MM.1S (cell line): ENCODE data around the gene AGBL4.

Source experiments
- DNase-seq: peaks from one replicate; pipeline ENCODE4 v3.0.0-alpha.2; 2015
- H2AFZ ChIP-seq: fragments of 300-600 bp; sonication (generic); 2 replicates; pipeline ENCODE4 v1.6.0; 2016; ENCODE audit warnings: antibody characterized with exemption, low read length
- H3F3A ChIP-seq: fragments of 300-600 bp; sonication (generic); 2 replicates; pipeline ENCODE4 v1.6.1; 2016; ENCODE audit warnings: mild to moderate bottlenecking, antibody characterized with exemption, low read length, moderate library complexity, mixed read lengths; ENCODE audit not compliant: insufficient read depth
- H3K27ac ChIP-seq: fragments of 300-600 bp; sonication (generic); 2 replicates; pipeline ENCODE4 v1.5.1; 2016; ENCODE audit warnings: mild to moderate bottlenecking, low read length
- H3K27me3 ChIP-seq: fragments of 300-600 bp; sonication (generic); replicated peaks from 2 replicates; pipeline ENCODE4 v1.6.0; 2016; ENCODE audit warnings: low read length; ENCODE audit not compliant: insufficient read depth
- H3K36me3 ChIP-seq: fragments of 300-600 bp; sonication (generic); replicated peaks from 2 replicates; pipeline ENCODE4 v1.6.1; 2016; ENCODE audit warnings: mild to moderate bottlenecking, low read length, mixed read lengths; ENCODE audit not compliant: insufficient read depth
- H3K4me1 ChIP-seq: fragments of 300-600 bp; sonication (generic); 2 replicates; pipeline ENCODE4 v1.6.1; 2016; ENCODE audit warnings: low read length, mixed read lengths
- H3K4me2 ChIP-seq: fragments of 300-600 bp; sonication (generic); 2 replicates; pipeline ENCODE4 v1.6.0; 2016; ENCODE audit warnings: low read depth, low read length
- H3K4me3 ChIP-seq: fragments of 300-600 bp; sonication (generic); 2 replicates; pipeline ENCODE4 v1.5.1; 2016; ENCODE audit warnings: low read length, mixed read lengths
- H3K79me2 ChIP-seq: fragments of 300-600 bp; sonication (generic); 2 replicates; pipeline ENCODE4 v1.6.1; 2016; ENCODE audit warnings: mixed run types, low read length, mixed read lengths
- H3K9ac ChIP-seq: fragments of 300-600 bp; sonication (generic); 2 replicates; pipeline ENCODE4 v1.6.1; 2016; ENCODE audit warnings: low read length, mixed read lengths
- H3K9me2 ChIP-seq: fragments of 300-600 bp; sonication (generic); replicated peaks from 2 replicates; pipeline ENCODE4 v1.6.1; 2016; ENCODE audit warnings: mild to moderate bottlenecking, low read length, mixed read lengths; ENCODE audit not compliant: insufficient read depth
- H3K9me3 ChIP-seq: fragments of 300-600 bp; sonication (generic); replicated peaks from 2 replicates; pipeline ENCODE4 v1.6.1; 2016; ENCODE audit warnings: mild to moderate bottlenecking, low read length, mixed read lengths; ENCODE audit not compliant: insufficient read depth
- H4K20me1 ChIP-seq: fragments of 300-600 bp; sonication (generic); 2 replicates; pipeline ENCODE4 v1.6.1; 2016; ENCODE audit warnings: mild to moderate bottlenecking, low read length, moderate library complexity, mixed read lengths; ENCODE audit not compliant: insufficient read depth
- CTCF ChIP-seq: fragments of 300-600 bp; sonication (generic); IDR thresholded peaks from 2 replicates; pipeline ENCODE4 v1.5.1; 2016; ENCODE audit warnings: antibody characterized with exemption, low read length, mixed read lengths
- EZH2 ChIP-seq: fragments of 300-600 bp; sonication (generic); optimal IDR thresholded peaks from 2 replicates; pipeline ENCODE3; 2017; ENCODE audit warnings: low read depth, mild to moderate bottlenecking, antibody characterized with exemption, low read length, mixed read lengths
- EZH2phosphoT487 ChIP-seq: fragments of 300-600 bp; sonication (generic); IDR thresholded peaks from 2 replicates; pipeline ENCODE4 v1.6.1; 2018; ENCODE audit warnings: antibody characterized with exemption, low read length

The AGBL4 gene

GRCh38 chr1:48684381-48684780 is 1339.4 kb downstream of the AGBL4 start:
- Histone ChIP-seq H3K36me3 (no peaks in the 10 kb centered on the region), H3K79me2 (no peaks in the 10 kb centered on the region), H3K4me1 (no peaks in the 10 kb centered on the region), H3K4me3 (no peak overlapping the region), H3F3A (no peaks in the 10 kb centered on the region), H2AFZ (no peak overlapping the region), H3K9me3 (no peaks in the 10 kb centered on the region), H3K9ac (no peak overlapping the region), H4K20me1 (no peaks in the 10 kb centered on the region), H3K4me2 (no peak overlapping the region), H3K27ac (no peak overlapping the region), H3K27me3 (no peaks in the 10 kb centered on the region), H3K9me2 (no peaks in the 10 kb centered on the region)
- TF ChIP-seq CTCF (no peak), EZH2 (no peak), EZH2phosphoT487 (no peak)
- DNase-seq, result no peak

GRCh38 chr1:48683839-48684238 is 1339.9 kb downstream of the AGBL4 start:
- H3K27ac ChIP-seq, result no peak overlapping the region
- H3F3A ChIP-seq, result no peaks in the 10 kb centered on the region
- H3K9me2 ChIP-seq, result no peaks in the 10 kb centered on the region
- no peaks in the 10 kb centered on the region for H4K20me1 ChIP-seq
- H2AFZ ChIP-seq, result no peak overlapping the region
- H3K27me3 ChIP-seq, result no peaks in the 10 kb centered on the region
- no peak for TF ChIP-seq EZH2phosphoT487
- no peak for TF ChIP-seq CTCF
- H3K9me3 ChIP-seq, result no peaks in the 10 kb centered on the region
- no peaks in the 10 kb centered on the region for H3K79me2 ChIP-seq
- H3K4me1 ChIP-seq, result no peaks in the 10 kb centered on the region
- H3K36me3 ChIP-seq, result no peaks in the 10 kb centered on the region
- H3K9ac ChIP-seq, result no peak overlapping the region
- H3K4me3 ChIP-seq, result no peak overlapping the region
- no peak overlapping the region for H3K4me2 ChIP-seq
- DNase-seq, result no peak

GRCh38 chr1:48681476-48682305 is 1342.1 kb downstream of the AGBL4 start:
- H2AFZ ChIP-seq, result no peak overlapping the region
- H3K36me3 ChIP-seq, result no peaks in the 10 kb centered on the region
- DNase-seq, result no peak
- no peaks in the 10 kb centered on the region for H4K20me1 ChIP-seq
- H3K4me3 ChIP-seq, result no peak overlapping the region
- H3K9me2 ChIP-seq, result no peaks in the 10 kb centered on the region
- no peaks in the 10 kb centered on the region for H3K79me2 ChIP-seq
- no peaks in the 10 kb centered on the region for H3K4me1 ChIP-seq
- H3F3A ChIP-seq, result no peaks in the 10 kb centered on the region
- no peaks in the 10 kb centered on the region for H3K9me3 ChIP-seq
- TF ChIP-seq EZH2 (no peak), CTCF (no peak), EZH2phosphoT487 (no peak)
- no peak overlapping the region for H3K4me2 ChIP-seq
- H3K27me3 ChIP-seq, result no peaks in the 10 kb centered on the region
- no peak overlapping the region for H3K27ac ChIP-seq
- H3K9ac ChIP-seq, result no peak overlapping the region
